CD4-positive, alpha-beta memory T cell (primary cell): ENCODE data around the gene AGMO. TPM values are rescaled to one million over a fixed set of nuclear protein-coding genes. Genes with fewer than 3 reads are reported as not detected.

Experiments
- CTCF ChIA-PET: fragments of 350-600 bp; sonication (Branson Sonifier 250); formaldehyde crosslinking; loops from one replicate; lab custom pipeline; 2021; ENCODE audit warnings: inconsistent platforms; ENCODE audit not compliant: partially characterized antibody; lab: Charles Lee
- POLR2A ChIA-PET: fragments of 350-600 bp; sonication (Branson Sonifier 250); formaldehyde crosslinking; loops from one replicate; lab custom pipeline; 2021; ENCODE audit not compliant: partially characterized antibody; lab: Charles Lee
- DNase-seq, 5 donors: peaks; one replicate each; pipeline versions ENCODE4 v3.0.0 to v3.0.0-alpha.2; 2020 to 2022; ENCODE audit warnings: mixed read lengths in 1 of 5
- H3K27ac ChIP-seq: one replicate; pipeline ENCODE4 v1.7.0; 2013; ENCODE audit warnings: low read depth, low read length
- H3K27me3 ChIP-seq: 2 replicates; pipeline ENCODE4 v1.7.0; 2013; ENCODE audit warnings: mild to moderate bottlenecking, low read length, moderate library complexity; ENCODE audit not compliant: insufficient read depth
- H3K36me3 ChIP-seq: 2 replicates; pipeline ENCODE4 v1.7.0; 2013; ENCODE audit warnings: mild to moderate bottlenecking, low read length, moderate library complexity; ENCODE audit not compliant: insufficient read depth
- H3K4me1 ChIP-seq: 2 replicates; pipeline ENCODE4 v1.7.0; 2013; ENCODE audit warnings: mild to moderate bottlenecking, low read length, moderate library complexity; ENCODE audit not compliant: insufficient read depth
- H3K4me3 ChIP-seq, 2 donors: one replicate each; pipeline ENCODE4 v1.7.0; 2013; ENCODE audit warnings: low read length in 2 of 2, mild to moderate bottlenecking in 1 of 2
- H3K9me3 ChIP-seq, 2 donors: one replicate each; pipeline ENCODE4 v1.7.0; 2013; ENCODE audit warnings: low read length in 2 of 2, control low read depth in 1 of 2; ENCODE audit not compliant: control insufficient read depth in 1 of 2
- H3K27ac Mint-ChIP-seq, 7 donors: one replicate each; pipeline ENCODE4 v1.8.0; 2020 to 2021; ENCODE audit warnings: mixed read lengths in 7 of 7, mild to moderate bottlenecking in 6 of 7, inconsistent platforms in 3 of 7, moderate library complexity in 3 of 7
- H3K27me3 Mint-ChIP-seq, 2 donors: one replicate each; pipeline ENCODE4 v1.8.0; 2020 to 2021; ENCODE audit warnings: mixed read lengths in 2 of 2
- H3K36me3 Mint-ChIP-seq, 2 donors: one replicate each; pipeline ENCODE4 v1.8.0; 2020 to 2021; ENCODE audit warnings: mixed read lengths in 2 of 2, inconsistent platforms in 1 of 2, mild to moderate bottlenecking in 1 of 2
- H3K4me1 Mint-ChIP-seq, 4 donors: one replicate each; pipeline ENCODE4 v1.8.0; 2020 to 2021; ENCODE audit warnings: mixed read lengths in 4 of 4, mild to moderate bottlenecking in 1 of 4
- H3K4me3 Mint-ChIP-seq, 8 donors: one replicate each; pipeline ENCODE4 v1.8.0; 2020 to 2021; ENCODE audit warnings: mixed read lengths in 8 of 8, mild to moderate bottlenecking in 7 of 8, moderate library complexity in 6 of 8, inconsistent platforms in 3 of 8
- H3K9me3 Mint-ChIP-seq, 8 donors: one replicate each; pipeline ENCODE4 v1.8.0; 2020 to 2021; ENCODE audit warnings: mixed read lengths in 8 of 8, mild to moderate bottlenecking in 5 of 8, inconsistent platforms in 3 of 8, moderate library complexity in 1 of 8
- intact Hi-C: fragments of 100-400 bp; cut with micrococcal nuclease; formaldehyde crosslinking; loops from one replicate; pipeline ENCODE4 v1.15.1; 2023
- polyA plus RNA-seq, 2 donors: library from polyadenylated mRNA; unstranded; fragments of 300-500 nt; fragmentation: Illumina TruSeq; gene quantifications; one replicate each; pipeline ENCODE4 v1.2.3, GENCODE V29; 2021
- total RNA-seq, 2 experiments: library from RNA; stranded (reverse); gene quantifications; one replicate each; pipeline ENCODE4 v1.2.3, GENCODE V29; 2021

AGMO gene
- total and polyA plus RNA-seq, 4 experiments from 2014 or later = not detected

DNA sequence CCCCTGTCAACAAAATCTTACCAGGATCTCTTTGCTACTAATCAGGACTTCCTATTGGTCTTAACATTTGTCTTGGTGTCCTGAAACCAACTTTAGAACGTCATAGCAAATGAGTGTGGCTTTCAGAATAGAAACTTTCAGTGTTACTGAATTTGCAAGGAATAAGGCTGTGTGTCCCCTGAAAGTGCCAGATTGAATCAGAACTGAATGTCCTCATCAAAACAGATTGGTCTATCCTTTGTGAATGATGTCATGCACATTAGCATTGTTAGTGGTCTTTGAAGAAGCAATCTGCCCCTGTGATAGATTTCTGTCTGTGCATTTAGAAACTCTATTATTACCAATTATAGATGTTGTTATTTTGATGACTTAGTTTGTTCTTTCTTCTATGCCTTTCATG, 119.9 kb downstream of the AGMO start:
- intact Hi-C loops = no loop called here
- Histone ChIP-seq H3K27ac (no peak overlapping the region), H3K4me1 (no peaks in the 10 kb centered on the region), H3K9me3 (no peaks in the 10 kb centered on the region), H3K36me3 (no peaks in the 10 kb centered on the region), H3K4me3 (no peak overlapping the region), H3K27me3 (no peaks in the 10 kb centered on the region)
- ChIA-PET POLR2A (no interaction called here), CTCF (no interaction called here)
- no peak overlapping the region for H3K4me3 Mint-ChIP-seq
- H3K36me3 Mint-ChIP-seq = no peaks in the 10 kb centered on the region
- no peak overlapping the region for H3K27ac Mint-ChIP-seq
- DNase-seq = no peak
- peaks cover 0 to 11% (median 2%) of the 10 kb centered on the region in 8 donors for H3K9me3 Mint-ChIP-seq
- no peaks in the 10 kb centered on the region for H3K27me3 Mint-ChIP-seq
- H3K4me1 Mint-ChIP-seq = no peaks in the 10 kb centered on the region

DNA sequence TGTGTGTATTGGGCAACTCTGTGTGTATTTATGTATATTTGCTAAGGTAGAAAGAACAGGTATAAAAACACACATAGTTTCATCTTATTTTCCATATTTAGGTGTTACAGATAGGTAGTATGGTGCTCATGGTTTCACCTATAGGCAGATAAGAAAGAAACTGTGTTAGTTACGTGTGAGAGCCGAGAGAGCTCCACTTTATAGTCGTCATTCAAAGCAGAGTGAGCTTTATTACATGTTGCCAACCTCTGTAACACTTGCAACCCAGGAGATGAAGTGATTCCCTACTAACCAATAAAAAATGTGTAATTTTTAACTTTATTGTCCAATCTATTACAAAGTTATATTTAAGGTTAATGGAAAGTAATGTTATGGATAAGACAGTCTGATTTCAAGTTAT, 121.3 kb downstream of the AGMO start:
- Histone ChIP-seq H3K4me1 (no peaks in the 10 kb centered on the region), H3K27me3 (no peaks in the 10 kb centered on the region), H3K4me3 (no peak overlapping the region), H3K36me3 (no peaks in the 10 kb centered on the region), H3K9me3 (no peaks in the 10 kb centered on the region), H3K27ac (no peak overlapping the region)
- no peak for DNase-seq
- H3K4me3 Mint-ChIP-seq = no peak overlapping the region
- no peak overlapping the region for H3K27ac Mint-ChIP-seq
- peaks cover 0 to 13% (median 3%) of the 10 kb centered on the region in 8 donors for H3K9me3 Mint-ChIP-seq
- H3K36me3 Mint-ChIP-seq = no peaks in the 10 kb centered on the region
- intact Hi-C loops = no loop called here
- POLR2A ChIA-PET = no interaction called here
- no peaks in the 10 kb centered on the region for H3K27me3 Mint-ChIP-seq
- no peaks in the 10 kb centered on the region for H3K4me1 Mint-ChIP-seq
- CTCF ChIA-PET = no interaction called here

DNA sequence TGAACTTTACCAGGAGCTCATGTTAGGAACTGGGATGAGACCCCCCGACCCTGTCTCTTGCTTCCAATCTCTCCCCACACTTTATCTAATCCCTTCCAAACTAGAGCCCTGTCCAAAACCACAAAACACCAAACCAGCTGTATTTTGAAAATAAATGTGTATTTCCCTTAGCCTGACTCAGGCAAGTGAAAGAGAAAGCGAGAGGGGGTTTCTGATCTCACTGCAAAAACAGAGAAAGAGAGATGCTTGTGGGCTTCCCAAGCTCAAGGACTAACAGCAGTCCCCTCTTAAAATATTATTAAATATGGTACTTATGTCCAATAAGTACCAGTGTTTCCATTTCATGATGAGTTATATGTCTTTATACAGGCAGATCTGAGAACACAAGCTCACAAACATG, 122.0 kb downstream of the AGMO start:
- Mint-ChIP-seq H3K4me3 (no peak overlapping the region), H3K27ac (no peak overlapping the region), H3K27me3 (no peaks in the 10 kb centered on the region), H3K4me1 (no peaks in the 10 kb centered on the region), H3K36me3 (no peaks in the 10 kb centered on the region), H3K9me3 (peaks cover 0 to 13% (median 3%) of the 10 kb centered on the region in 8 donors)
- intact Hi-C loops = no loop called here
- no peaks in the 10 kb centered on the region for H3K27me3 ChIP-seq
- no peak overlapping the region for H3K4me3 ChIP-seq
- no peaks in the 10 kb centered on the region for H3K9me3 ChIP-seq
- POLR2A ChIA-PET = no interaction called here
- no peak overlapping the region for H3K27ac ChIP-seq
- no peaks in the 10 kb centered on the region for H3K4me1 ChIP-seq
- no peak for DNase-seq
- CTCF ChIA-PET = no interaction called here
- H3K36me3 ChIP-seq = no peaks in the 10 kb centered on the region

DNA sequence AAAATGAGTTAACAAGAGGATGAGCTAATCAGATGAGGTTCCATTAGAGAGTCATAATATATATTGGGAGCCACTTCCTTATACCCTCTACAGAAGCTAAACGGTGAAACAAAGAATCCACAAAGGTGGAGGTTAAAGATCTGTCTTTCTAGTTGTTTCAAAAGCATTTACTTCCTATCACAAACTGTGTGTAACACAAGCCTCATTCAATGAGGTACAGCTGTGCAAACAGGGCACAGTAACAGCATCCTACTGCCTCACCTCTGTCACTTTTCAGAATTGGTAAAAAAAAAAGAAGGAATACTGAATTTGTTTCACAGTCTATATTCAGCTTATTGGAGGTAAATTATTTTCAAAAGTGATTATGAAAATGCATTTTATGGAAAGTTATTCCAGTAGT, 128.7 kb downstream of the AGMO start:
- no peak overlapping the region for H3K27ac Mint-ChIP-seq
- no peak for DNase-seq
- H3K4me3 Mint-ChIP-seq = no peak overlapping the region
- intact Hi-C loops = no loop called here
- POLR2A ChIA-PET = no interaction called here
- H3K27me3 ChIP-seq = no peaks in the 10 kb centered on the region
- H3K36me3 ChIP-seq = no peaks in the 10 kb centered on the region
- no peaks in the 10 kb centered on the region for H3K36me3 Mint-ChIP-seq
- no peak overlapping the region for H3K4me3 ChIP-seq
- peaks cover 0 to 5% (median 1%) of the 10 kb centered on the region in 8 donors for H3K9me3 Mint-ChIP-seq
- no peaks in the 10 kb centered on the region for H3K4me1 ChIP-seq
- H3K4me1 Mint-ChIP-seq = no peaks in the 10 kb centered on the region
- no peaks in the 10 kb centered on the region for H3K27me3 Mint-ChIP-seq
- no peaks in the 10 kb centered on the region for H3K9me3 ChIP-seq
- CTCF ChIA-PET = no interaction called here
- H3K27ac ChIP-seq = no peak overlapping the region

DNA sequence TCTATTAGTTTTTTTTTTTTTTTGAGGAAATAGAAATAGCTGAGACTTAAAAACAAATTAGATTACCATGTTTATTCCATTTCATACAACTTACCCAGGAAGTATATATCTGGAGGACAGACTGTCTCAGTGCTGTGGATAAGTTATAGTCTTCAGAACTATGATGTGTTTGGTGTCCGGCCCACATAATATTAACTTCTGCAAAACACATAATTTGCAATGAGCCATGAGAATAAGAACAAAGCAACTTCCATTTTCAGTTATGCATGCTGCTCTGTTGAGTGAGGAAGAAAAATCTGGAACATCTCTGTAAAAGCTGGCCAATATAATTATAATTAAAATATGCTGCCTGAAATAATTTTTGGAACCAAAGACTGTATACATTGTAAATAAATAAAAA, 130.9 kb downstream of the AGMO start:
- DNase-seq = no peak
- ChIA-PET CTCF (no interaction called here), POLR2A (no interaction called here)
- H3K36me3 ChIP-seq = no peaks in the 10 kb centered on the region
- Mint-ChIP-seq H3K4me3 (no peak overlapping the region), H3K27me3 (no peaks in the 10 kb centered on the region), H3K36me3 (no peaks in the 10 kb centered on the region), H3K4me1 (no peaks in the 10 kb centered on the region), H3K9me3 (peaks cover 0 to 10% (median 2%) of the 10 kb centered on the region in 8 donors), H3K27ac (no peak overlapping the region)
- no peak overlapping the region for H3K4me3 ChIP-seq
- H3K4me1 ChIP-seq = no peaks in the 10 kb centered on the region
- no peak overlapping the region for H3K27ac ChIP-seq
- no peaks in the 10 kb centered on the region for H3K27me3 ChIP-seq
- H3K9me3 ChIP-seq = no peaks in the 10 kb centered on the region
- intact Hi-C loops = no loop called here

DNA sequence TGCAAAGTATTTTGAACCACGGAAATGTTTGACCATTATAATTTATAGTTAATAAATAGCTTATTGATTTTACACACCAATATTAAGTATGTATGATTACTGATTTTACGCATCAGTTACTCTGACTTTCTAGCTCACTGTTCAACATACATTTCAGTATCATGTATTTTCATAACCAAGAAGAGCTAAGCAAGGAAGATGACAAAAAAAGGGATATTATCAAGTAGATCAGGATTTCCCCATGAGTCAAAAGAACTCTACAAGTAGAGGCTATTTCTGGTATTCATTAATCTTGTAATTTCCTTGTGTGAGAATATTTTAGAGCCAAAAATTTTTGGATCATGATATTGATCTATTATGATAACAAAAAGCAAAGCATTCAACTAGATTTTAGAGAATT, 131.6 kb downstream of the AGMO start:
- Histone ChIP-seq H3K9me3 (no peaks in the 10 kb centered on the region), H3K27me3 (no peaks in the 10 kb centered on the region), H3K4me1 (no peaks in the 10 kb centered on the region), H3K4me3 (no peak overlapping the region), H3K36me3 (no peaks in the 10 kb centered on the region), H3K27ac (no peak overlapping the region)
- ChIA-PET POLR2A (no interaction called here), CTCF (no interaction called here)
- H3K4me3 Mint-ChIP-seq = no peak overlapping the region
- H3K27ac Mint-ChIP-seq = no peak overlapping the region
- H3K9me3 Mint-ChIP-seq = peaks cover 0 to 9% (median 1%) of the 10 kb centered on the region in 8 donors
- DNase-seq = no peak
- no peaks in the 10 kb centered on the region for H3K4me1 Mint-ChIP-seq
- H3K36me3 Mint-ChIP-seq = no peaks in the 10 kb centered on the region
- intact Hi-C loops = no loop called here
- no peaks in the 10 kb centered on the region for H3K27me3 Mint-ChIP-seq

DNA sequence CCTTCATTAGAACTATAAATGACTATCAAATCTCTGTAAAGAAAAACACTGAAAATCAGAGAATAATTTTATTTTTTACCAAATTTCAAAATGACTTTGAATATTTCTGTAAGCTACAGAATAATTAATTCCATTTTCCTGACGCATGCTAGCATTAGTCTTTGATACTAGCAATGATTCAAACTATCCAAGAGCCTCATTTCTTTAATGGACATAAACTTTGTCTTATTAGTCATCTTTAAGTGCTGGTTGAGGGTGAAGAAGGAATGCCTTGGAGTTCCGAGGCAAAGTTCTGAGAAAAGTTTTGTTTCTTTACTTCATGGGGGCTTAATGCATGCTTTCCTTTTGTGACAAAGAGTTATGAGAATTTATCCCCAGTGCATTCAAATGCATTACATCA, 137.3 kb downstream of the AGMO start:
- no peak overlapping the region for H3K27ac Mint-ChIP-seq
- POLR2A ChIA-PET = no interaction called here
- intact Hi-C loops = no loop called here
- H3K4me3 ChIP-seq = no peak overlapping the region
- H3K27me3 Mint-ChIP-seq = no peaks in the 10 kb centered on the region
- DNase-seq = no peak
- H3K4me1 ChIP-seq = no peaks in the 10 kb centered on the region
- no peaks in the 10 kb centered on the region for H3K36me3 ChIP-seq
- H3K36me3 Mint-ChIP-seq = no peaks in the 10 kb centered on the region
- no peaks in the 10 kb centered on the region for H3K9me3 ChIP-seq
- H3K27me3 ChIP-seq = no peaks in the 10 kb centered on the region
- H3K4me1 Mint-ChIP-seq = no peaks in the 10 kb centered on the region
- H3K9me3 Mint-ChIP-seq = peaks cover 2 to 19% (median 8%) of the 10 kb centered on the region in 8 donors
- no peak overlapping the region for H3K4me3 Mint-ChIP-seq
- H3K27ac ChIP-seq = no peak overlapping the region
- CTCF ChIA-PET = no interaction called here

DNA sequence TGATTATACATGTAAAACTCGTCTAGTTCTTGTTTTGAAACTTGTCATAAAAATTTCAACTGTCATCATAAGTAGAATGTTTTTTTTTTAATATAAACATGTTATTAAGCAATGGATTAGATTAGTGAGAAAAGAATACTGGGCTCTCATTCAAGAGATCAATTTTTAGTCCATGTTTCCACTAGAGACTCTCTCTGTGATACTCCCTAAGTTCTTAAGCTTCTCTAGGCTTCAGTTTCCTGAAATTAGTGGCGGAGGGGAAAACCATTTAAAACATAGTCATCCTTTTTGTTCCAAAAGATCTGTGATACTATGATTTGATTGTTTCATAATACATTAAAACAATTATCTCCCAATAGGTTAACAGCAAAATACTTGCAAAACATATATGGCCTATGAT, 142.2 kb downstream of the AGMO start:
- H3K4me1 Mint-ChIP-seq = no peaks in the 10 kb centered on the region
- no peaks in the 10 kb centered on the region for H3K36me3 Mint-ChIP-seq
- no peaks in the 10 kb centered on the region for H3K27me3 ChIP-seq
- no peaks in the 10 kb centered on the region for H3K27me3 Mint-ChIP-seq
- intact Hi-C loops = no loop called here
- no peak for DNase-seq
- no peak overlapping the region for H3K27ac Mint-ChIP-seq
- H3K27ac ChIP-seq = no peak overlapping the region
- peaks cover 3 to 19% (median 8%) of the 10 kb centered on the region in 8 donors for H3K9me3 Mint-ChIP-seq
- H3K9me3 ChIP-seq = no peaks in the 10 kb centered on the region
- no peak overlapping the region for H3K4me3 ChIP-seq
- no peaks in the 10 kb centered on the region for H3K4me1 ChIP-seq
- ChIA-PET POLR2A (no interaction called here), CTCF (no interaction called here)
- H3K4me3 Mint-ChIP-seq = no peak overlapping the region
- H3K36me3 ChIP-seq = no peaks in the 10 kb centered on the region
